Measurements from ENCODE around the gene ABCB11. TPM values are rescaled to one million over a fixed set of nuclear protein-coding genes. Genes with fewer than 3 reads are reported as not detected.

ABCB11 gene
- 1.2 TPM in 1 of 2 replicates, not detected in the other for total RNA-seq

GRCh38 chr2:169031202-169031601 is at the start of gene ABCB11:
Gene ABCB11 (minus strand): TSS chr2:169031324. CDS start chr2:169018125, 13,199 bp downstream.

GRCh38 chr2:169069341-169069740 is 38.2 kb upstream of the ABCB11 start, which contains the start of gene DHRS9:
Gene DHRS9 (plus strand): TSS chr2:169069563. CDS start chr2:169081582, 12,019 bp downstream.

GRCh38 chr2:168901003-168901402 is 130.1 kb downstream of the ABCB11 start, which contains the start of gene G6PC2:
Gene G6PC2 (plus strand): TSS chr2:168901291. CDS start chr2:168901332, 41 bp downstream.

DNA sequence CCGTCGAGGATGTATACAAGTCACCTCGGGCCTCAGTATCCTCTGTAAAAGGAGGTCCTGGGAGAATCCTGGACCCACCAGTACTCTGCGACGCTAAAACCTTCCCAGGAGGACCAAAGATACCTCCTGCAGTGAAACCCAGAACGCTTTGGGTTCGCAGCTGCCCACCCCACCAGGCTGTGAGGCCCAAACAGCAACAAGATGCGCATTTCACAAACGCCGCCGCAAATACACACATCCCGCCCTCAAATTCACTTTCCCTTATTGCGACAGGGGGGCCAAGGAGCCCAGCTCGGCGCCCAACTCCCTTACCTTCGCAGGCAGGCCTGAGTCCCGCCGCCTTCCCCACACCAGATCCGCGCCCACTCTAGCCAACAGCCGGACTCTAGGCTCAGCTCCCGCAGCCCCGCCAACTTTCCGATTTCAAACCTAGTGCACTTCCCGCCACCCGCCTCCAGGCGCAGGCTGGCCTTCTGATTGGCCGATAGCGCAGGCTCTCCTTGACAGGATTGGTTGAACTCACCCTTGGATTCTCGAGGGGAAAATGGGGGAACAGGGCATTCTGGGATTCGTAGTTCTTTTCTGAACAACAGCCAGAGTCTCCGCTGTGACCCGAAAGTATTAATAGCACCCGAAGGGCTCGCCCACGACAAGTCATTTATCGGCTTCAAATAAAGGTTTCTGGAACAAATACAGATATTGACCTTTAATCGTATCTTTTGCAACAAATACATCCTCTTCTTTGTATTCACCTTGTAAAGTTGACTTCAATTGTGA is 140.9 kb downstream of the ABCB11 start, which contains the start of gene SPC25:
SPC25 (minus strand) TSS at position 425 of the 777 bp plus-strand sequence. CDS start 911 bp downstream, outside the sequence.

Other genes starting within 250 kb of the ABCB11 start
- gene NOSTRIN, start 228.7 kb downstream of the ABCB11 start, total RNA-seq: 0.43 and 2.6 TPM in 2 replicates
- 0.09 and 0.35 TPM in 2 replicates for gene SPC25, start 140.9 kb downstream of the ABCB11 start, total RNA-seq
- not detected in 2 replicates for gene G6PC2, start 130.0 kb downstream of the ABCB11 start, total RNA-seq
- 51.2 TPM in 1 of 2 replicates, not detected in the other for gene DHRS9, start 38.2 kb upstream of the ABCB11 start, total RNA-seq

Data from pericardium fibroblast (primary cell).